Breast epithelium (tissue), 4 donors: ENCODE measurements around the gene ALMS1. TPM values are rescaled to one million over a fixed set of nuclear protein-coding genes. Genes with fewer than 3 reads are reported as not detected.

ENCODE experiments used
- DNase-seq, 2 donors: peaks; one replicate each; pipeline ENCODE4 v3.0.0-alpha.2; 2019; ENCODE audit warnings: low spot score in 2 of 2
- H3K27ac ChIP-seq, 2 donors: fragments of 200-600 bp; sonication (generic) in 1 of 2; one replicate each; pipeline ENCODE4 v1.5.1; 2016 to 2019; ENCODE audit warnings: mild to moderate bottlenecking in 1 of 2
- H3K27me3 ChIP-seq, 2 donors: fragments of 200-600 bp; sonication (generic) in 1 of 2; one replicate each; pipeline versions ENCODE4 v1.5.1 to v1.6.0; 2017 to 2019; ENCODE audit warnings: control low read depth in 1 of 2, mild to moderate bottlenecking in 1 of 2
- H3K36me3 ChIP-seq: fragments of 200-600 bp; one replicate; pipeline ENCODE4 v1.5.1; 2019
- H3K4me1 ChIP-seq, 2 donors: fragments of 200-600 bp; sonication (generic); one replicate each; pipeline ENCODE4 v1.5.1; 2016 to 2019; ENCODE audit warnings: control low read depth in 1 of 2
- H3K4me3 ChIP-seq, 3 donors: fragments of 200-600 bp; sonication (generic); 1 replicate in 2 of 3; 2 replicates in 1 of 3; pipeline ENCODE4 v1.5.1; 2016 to 2019; ENCODE audit warnings: mild to moderate bottlenecking in 3 of 3, moderate library complexity in 2 of 3
- H3K9me3 ChIP-seq, 2 donors: fragments of 200-600 bp; sonication (generic) in 1 of 2; one replicate each; pipeline ENCODE4 v1.5.1; 2016 to 2019; ENCODE audit warnings: control low read depth in 1 of 2
- POLR2A ChIP-seq: fragments of 450-650 bp; IDR thresholded peaks from one replicate; pipeline ENCODE4 v1.6.1; 2016; ENCODE audit warnings: antibody characterized with exemption, mild to moderate bottlenecking, moderate library complexity
- POLR2AphosphoS5 ChIP-seq, 3 donors: sonication (generic); formaldehyde crosslinking; IDR thresholded peaks; one replicate each; pipeline ENCODE4 v1.6.1; 2017; ENCODE audit warnings: antibody characterized with exemption in 3 of 3
- intact Hi-C: fragments of 100-400 bp; cut with DNase I; formaldehyde crosslinking; loops from one replicate; pipeline ENCODE4 v1.15.1; 2023; ENCODE audit warnings: low total_unique reads
- total RNA-seq, 3 donors: library from RNA; depleted of rRNA; stranded (reverse); fragments of >200 nt; gene quantifications; one replicate each; pipeline ENCODE4 v1.1.0, GENCODE V29; 2016
- TF ChIP-seq, protein P1 (sequence below), 3 donors: fragments of 450-650 bp; IDR thresholded peaks; one replicate each; pipeline ENCODE4 v1.5.1; 2016 to 2017; ENCODE audit warnings: antibody characterized with exemption in 3 of 3, mild to moderate bottlenecking in 3 of 3, moderate library complexity in 3 of 3

Gene ALMS1
- total RNA-seq, 3 donors from 2014 or later, result 38.7 to 53.1 (median 40.6) TPM

DNA sequence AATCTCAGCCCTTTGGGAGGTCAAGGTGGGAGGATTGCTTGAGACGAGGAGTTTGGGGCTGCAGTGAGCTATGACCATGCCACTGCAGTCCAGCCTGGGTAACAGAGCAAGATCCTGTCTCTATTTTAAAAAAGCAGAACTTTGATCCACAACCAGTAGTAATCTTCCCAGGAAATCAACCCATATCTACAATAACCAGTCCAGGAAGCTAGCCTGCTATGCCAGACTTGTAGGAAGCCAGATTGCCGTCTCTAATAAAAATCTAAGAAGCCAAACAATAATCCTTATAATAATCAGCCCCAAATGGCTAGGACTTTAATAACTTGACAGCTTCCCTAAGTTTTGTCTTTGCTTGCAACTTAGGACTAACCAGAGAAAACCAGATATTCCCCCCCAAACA lies 9.0 kb upstream of the ALMS1 start:
- TF ChIP-seq POLR2AphosphoS5 (IDR thresholded peaks at IDR 0.05), result no peak
- TF ChIP-seq, protein P1, sequence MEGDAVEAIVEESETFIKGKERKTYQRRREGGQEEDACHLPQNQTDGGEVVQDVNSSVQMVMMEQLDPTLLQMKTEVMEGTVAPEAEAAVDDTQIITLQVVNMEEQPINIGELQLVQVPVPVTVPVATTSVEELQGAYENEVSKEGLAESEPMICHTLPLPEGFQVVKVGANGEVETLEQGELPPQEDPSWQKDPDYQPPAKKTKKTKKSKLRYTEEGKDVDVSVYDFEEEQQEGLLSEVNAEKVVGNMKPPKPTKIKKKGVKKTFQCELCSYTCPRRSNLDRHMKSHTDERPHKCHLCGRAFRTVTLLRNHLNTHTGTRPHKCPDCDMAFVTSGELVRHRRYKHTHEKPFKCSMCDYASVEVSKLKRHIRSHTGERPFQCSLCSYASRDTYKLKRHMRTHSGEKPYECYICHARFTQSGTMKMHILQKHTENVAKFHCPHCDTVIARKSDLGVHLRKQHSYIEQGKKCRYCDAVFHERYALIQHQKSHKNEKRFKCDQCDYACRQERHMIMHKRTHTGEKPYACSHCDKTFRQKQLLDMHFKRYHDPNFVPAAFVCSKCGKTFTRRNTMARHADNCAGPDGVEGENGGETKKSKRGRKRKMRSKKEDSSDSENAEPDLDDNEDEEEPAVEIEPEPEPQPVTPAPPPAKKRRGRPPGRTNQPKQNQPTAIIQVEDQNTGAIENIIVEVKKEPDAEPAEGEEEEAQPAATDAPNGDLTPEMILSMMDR (IDR thresholded peaks at IDR 0.05), result no peak
- no peak for TF ChIP-seq POLR2A
- H3K4me3 ChIP-seq, result no peak overlapping the region

DNA sequence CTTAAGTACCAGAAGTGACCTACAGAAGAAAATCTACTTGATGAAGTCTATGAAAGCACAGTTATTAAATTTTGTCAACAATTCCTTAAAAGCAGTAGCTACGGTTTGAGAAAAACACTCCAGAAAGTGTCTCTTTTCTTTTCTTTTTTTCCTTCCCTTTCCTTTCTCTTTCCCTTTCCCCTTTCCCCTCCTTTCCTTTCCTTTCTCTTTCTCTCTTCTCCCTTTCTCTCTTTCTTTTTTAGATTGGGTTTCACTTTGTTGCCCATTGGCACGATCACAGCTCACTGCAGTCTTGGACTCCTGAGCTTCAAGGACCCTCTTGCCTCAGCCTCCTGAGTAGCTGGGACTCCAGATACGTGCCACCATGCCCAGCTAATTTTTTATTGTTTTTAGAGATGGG lies 2.6 kb upstream of the ALMS1 start:
- intact Hi-C loops, result no loop called here
- H3K4me3 ChIP-seq, result no peak overlapping the region
- no peaks in the 10 kb centered on the region for H3K4me1 ChIP-seq
- no peak for TF ChIP-seq POLR2AphosphoS5 (IDR thresholded peaks at IDR 0.05)
- TF ChIP-seq, protein P1 (IDR thresholded peaks at IDR 0.05), result no peak
- TF ChIP-seq POLR2A, result no peak
- H3K9me3 ChIP-seq, result no peaks in the 10 kb centered on the region
- peaks cover 0 to 7% of the 10 kb centered on the region in 2 donors for H3K27me3 ChIP-seq
- no peak overlapping the region for H3K27ac ChIP-seq
- no peaks in the 10 kb centered on the region for H3K36me3 ChIP-seq
- DNase-seq, result no peak

More for the DNA sequence above, 9.0 kb upstream of the ALMS1 start:
- Histone ChIP-seq H3K27me3 (peaks cover 0 to 13% of the 10 kb centered on the region in 2 donors), H3K9me3 (peaks cover 0 to 6% of the 10 kb centered on the region in 2 donors), H3K27ac (no peak overlapping the region), H3K4me1 (no peaks in the 10 kb centered on the region), H3K36me3 (no peaks in the 10 kb centered on the region)
- intact Hi-C loops, result no loop called here
- no peak for DNase-seq

DNA sequence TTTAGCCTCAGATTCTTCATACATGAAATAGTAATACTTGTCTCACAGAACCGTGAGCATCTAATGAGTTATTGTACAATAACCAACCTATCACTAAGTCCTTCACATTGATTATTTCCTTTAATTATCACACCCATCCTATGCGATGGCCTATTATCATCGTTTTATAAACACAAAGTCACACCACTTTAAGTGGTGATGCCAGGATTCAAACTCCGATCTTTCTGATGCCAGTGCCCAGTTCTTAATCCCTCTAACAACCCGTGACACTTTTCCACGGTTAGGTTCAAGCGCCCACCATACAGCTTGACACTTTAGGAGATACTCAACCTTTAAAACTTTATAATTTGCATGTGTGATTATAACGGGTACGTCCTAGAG lies 523 bp upstream of the ALMS1 start:
- TF ChIP-seq, protein P1 (IDR thresholded peaks at IDR 0.05), result no peak
- no peak for TF ChIP-seq POLR2AphosphoS5 (IDR thresholded peaks at IDR 0.05)
- no peak for TF ChIP-seq POLR2A
- Histone ChIP-seq H3K4me1 (no peaks in the 10 kb centered on the region), H3K27me3 (no peaks in the 10 kb centered on the region), H3K9me3 (no peaks in the 10 kb centered on the region), H3K27ac (peak overlapping the region; percentile 87 to 90), H3K36me3 (no peaks in the 10 kb centered on the region), H3K4me3 (peak overlapping the region; percentile 69 to 75 (median 74))
- DNase-seq, result no peak
- intact Hi-C loops, result loop anchor here (5.0 kb wide), 1 partner anchor 1167 kb away; the partner anchor contains the start of genes DOK1 and LOXL3

DNA sequence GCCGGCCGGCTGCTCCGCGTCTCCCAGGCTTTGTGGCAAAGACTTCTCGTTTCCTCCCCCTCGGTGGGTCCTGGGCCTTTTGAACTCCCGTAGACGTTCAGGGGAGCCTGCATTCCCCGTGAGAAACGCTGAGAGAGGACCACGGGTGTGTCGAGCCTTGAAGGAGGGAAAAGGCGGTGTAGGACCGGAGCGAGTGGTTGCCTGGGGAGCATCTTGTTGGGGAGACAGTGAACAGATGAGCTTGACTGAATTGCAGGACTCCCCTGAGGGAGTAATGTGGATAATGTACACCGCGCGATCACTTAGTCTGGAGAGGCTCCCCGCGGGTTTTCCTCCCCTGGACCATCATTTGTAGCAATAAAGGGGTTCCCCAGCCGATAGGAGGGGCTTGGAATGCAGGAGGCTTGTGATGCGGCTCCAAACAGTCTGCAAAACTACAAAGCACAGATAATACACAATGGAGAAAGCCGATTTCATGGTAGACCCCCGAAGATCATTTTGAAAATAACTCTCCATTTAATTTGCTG lies 769 bp downstream of the ALMS1 start:
- TF ChIP-seq POLR2AphosphoS5 (IDR thresholded peaks at IDR 0.05) (no peak), POLR2A (no peak)
- TF ChIP-seq, protein P1 (IDR thresholded peaks at IDR 0.05), result no peak
- H3K4me3 ChIP-seq, result peak overlapping the region; percentile 69 to 75 (median 74)
- H3K4me1 ChIP-seq, result no peaks in the 10 kb centered on the region
- no peaks in the 10 kb centered on the region for H3K9me3 ChIP-seq
- DNase-seq, result no peak
- H3K27me3 ChIP-seq, result no peaks in the 10 kb centered on the region
- H3K27ac ChIP-seq, result peak overlapping the region; percentile 87 to 90
- intact Hi-C loops, result loop anchor here (5.0 kb wide), 1 partner anchor 1166 kb away; the partner anchor contains the start of genes DOK1 and LOXL3
- H3K36me3 ChIP-seq, result no peaks in the 10 kb centered on the region

DNA sequence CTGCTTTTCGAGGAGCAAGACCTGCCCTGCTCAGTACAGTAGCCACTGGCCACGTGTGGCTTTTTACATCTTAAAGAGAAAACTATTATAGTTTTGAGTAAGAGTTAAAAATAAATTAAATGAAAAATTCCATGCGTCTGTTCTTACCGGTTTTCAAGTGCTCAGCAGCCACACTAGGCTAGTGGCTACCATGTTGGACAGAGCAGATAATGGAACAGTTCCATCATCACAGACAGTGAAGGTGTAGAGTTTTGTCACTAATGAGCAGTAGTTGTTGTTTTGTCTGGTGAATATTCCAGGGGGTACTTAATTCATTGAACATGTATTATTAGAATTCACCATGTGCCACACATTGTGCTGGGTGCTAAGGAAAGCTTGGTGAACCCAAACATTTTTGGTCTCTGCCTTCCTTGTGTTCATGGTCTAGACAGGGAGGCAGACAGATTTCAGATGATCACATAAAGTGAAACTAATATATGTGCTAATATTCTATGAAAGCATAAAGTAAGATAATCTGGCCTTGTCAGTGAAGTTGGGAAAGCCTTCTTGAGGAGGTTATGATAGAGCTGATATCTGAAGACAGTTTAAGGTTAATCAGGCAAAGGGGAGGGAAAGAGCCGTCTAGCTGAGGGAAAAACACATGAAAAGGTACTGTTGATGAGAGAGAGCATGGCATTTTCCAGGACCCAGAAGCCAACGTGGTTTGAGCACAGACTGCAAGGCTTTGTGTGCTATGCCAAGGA lies 1.4 kb downstream of the ALMS1 start:
- H3K27me3 ChIP-seq, result no peaks in the 10 kb centered on the region
- no peaks in the 10 kb centered on the region for H3K36me3 ChIP-seq
- no peaks in the 10 kb centered on the region for H3K9me3 ChIP-seq
- no peaks in the 10 kb centered on the region for H3K4me1 ChIP-seq
- DNase-seq, result no peak
- intact Hi-C loops, result loop anchor here (5.0 kb wide), 1 partner anchor 1165 kb away; the partner anchor contains the start of genes DOK1 and LOXL3
- no peak overlapping the region for H3K27ac ChIP-seq
- TF ChIP-seq, protein P1 (IDR thresholded peaks at IDR 0.05), result no peak
- TF ChIP-seq POLR2AphosphoS5 (IDR thresholded peaks at IDR 0.05) (no peak), POLR2A (no peak)
- peak overlapping the region; percentile 69 to 75 (median 74) for H3K4me3 ChIP-seq
